Muscle layer of colon (tissue), 2 donors: ENCODE data around the gene ZMYM4.
"Not testable (repeated sequence)": the region's sequence is repeated elsewhere in the genome, so short reads cannot be mapped to it uniquely, and the experiment has no call there.

ENCODE experiments used
- H3K27ac ChIP-seq: one replicate; pipeline ENCODE4 v1.7.0; 2013; ENCODE audit warnings: low read depth, mild to moderate bottlenecking, low read length, moderate library complexity
- H3K27me3 ChIP-seq, 2 donors: one replicate each; pipeline ENCODE4 v1.7.0; 2013; ENCODE audit warnings: low read length in 2 of 2, mild to moderate bottlenecking in 2 of 2; ENCODE audit not compliant: insufficient read depth in 2 of 2, control insufficient read depth in 1 of 2
- H3K36me3 ChIP-seq: one replicate; pipeline ENCODE4 v1.7.0; 2013; ENCODE audit warnings: mild to moderate bottlenecking, low read length; ENCODE audit not compliant: insufficient read depth
- H3K4me1 ChIP-seq: one replicate; pipeline ENCODE4 v1.7.0; 2013; ENCODE audit warnings: mild to moderate bottlenecking, low read length; ENCODE audit not compliant: insufficient read depth
- H3K4me3 ChIP-seq, 2 donors: one replicate each; pipeline ENCODE4 v1.7.0; 2013; ENCODE audit warnings: low read length in 2 of 2, low read depth in 1 of 2, mild to moderate bottlenecking in 1 of 2, moderate library complexity in 1 of 2
- H3K9ac ChIP-seq: one replicate; pipeline ENCODE4 v1.7.0; 2013; ENCODE audit warnings: low read length
- H3K9me3 ChIP-seq: one replicate; pipeline ENCODE4 v1.7.0; 2013; ENCODE audit warnings: mild to moderate bottlenecking, low read length
- donor health status: abdominal sarcoma.
- donor health status: Adenocarcinoma of cecum.

Gene ZMYM4

GRCh38 chr1:35298464-35298863 lies 30.0 kb downstream of the ZMYM4 start:
- H3K9me3 ChIP-seq: no peaks in the 10 kb centered on the region
- H3K4me3 ChIP-seq: no peak overlapping the region
- H3K9ac ChIP-seq: no peak overlapping the region
- H3K27ac ChIP-seq: no peak overlapping the region
- no peaks in the 10 kb centered on the region for H3K27me3 ChIP-seq
- H3K36me3 ChIP-seq: no peaks in the 10 kb centered on the region
- peaks cover 6% of the 10 kb centered on the region for H3K4me1 ChIP-seq

- Histone ChIP-seq H3K4me3 (no peak overlapping the region), H3K9ac (no peak overlapping the region), H3K27me3 (no peaks in the 10 kb centered on the region), H3K9me3 (no peaks in the 10 kb centered on the region), H3K27ac (no peak overlapping the region), H3K36me3 (no peaks in the 10 kb centered on the region), H3K4me1 (peaks cover 6% of the 10 kb centered on the region)
These were observed 31.9 kb downstream of the ZMYM4 start for GRCh38 chr1:35300376-35300775.

- Histone ChIP-seq H3K9ac (no peak overlapping the region), H3K4me1 (peaks cover 8% of the 10 kb centered on the region), H3K27ac (no peak overlapping the region), H3K9me3 (no peaks in the 10 kb centered on the region), H3K36me3 (no peaks in the 10 kb centered on the region), H3K4me3 (no peak overlapping the region), H3K27me3 (no peaks in the 10 kb centered on the region)
These were observed 33.3 kb downstream of the ZMYM4 start for GRCh38 chr1:35301674-35302392.

DNA sequence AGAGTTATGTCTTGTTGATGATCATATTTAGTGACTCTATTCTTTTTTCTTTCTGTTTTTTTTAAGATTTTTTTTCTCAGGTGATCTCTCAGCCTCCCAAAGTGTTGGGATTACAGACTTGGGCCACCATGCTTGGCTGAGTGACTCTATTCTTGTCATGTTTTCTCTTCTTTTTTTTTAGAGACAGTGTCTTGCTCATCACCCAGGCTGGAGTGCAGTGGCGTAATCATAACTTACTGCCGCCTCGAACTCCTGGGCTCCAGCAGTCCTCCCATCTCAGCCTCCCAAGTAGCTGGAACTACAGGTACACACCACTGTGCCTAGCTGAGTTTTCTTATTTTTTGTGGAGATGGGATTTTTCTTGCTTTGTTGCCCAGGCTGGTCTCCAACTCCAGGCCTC lies 36.9 kb downstream of the ZMYM4 start:
- Histone ChIP-seq H3K36me3 (no peaks in the 10 kb centered on the region), H3K4me3 (no peak overlapping the region), H3K27ac (no peak overlapping the region), H3K9me3 (no peaks in the 10 kb centered on the region), H3K27me3 (no peaks in the 10 kb centered on the region), H3K9ac (no peak overlapping the region), H3K4me1 (peaks cover 11% of the 10 kb centered on the region)

DNA sequence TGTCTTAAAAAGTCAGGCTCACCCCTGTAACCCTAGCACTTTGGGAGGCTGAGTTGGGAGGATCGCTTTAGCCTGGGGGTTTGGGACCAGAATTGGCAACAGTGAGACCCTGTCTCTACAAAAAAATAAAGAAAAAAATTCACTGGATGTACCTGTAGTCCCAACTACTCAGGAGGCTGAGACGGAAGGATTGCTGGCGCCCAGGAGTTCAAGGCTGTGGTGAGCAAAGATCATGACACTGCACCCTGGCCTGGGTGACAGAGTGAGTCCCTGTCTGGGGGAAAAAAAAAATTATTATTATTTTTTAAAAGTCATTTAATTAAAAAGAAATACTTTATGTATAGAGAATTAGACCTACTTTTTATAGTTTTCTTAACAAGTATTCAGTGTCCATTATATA lies 47.1 kb downstream of the ZMYM4 start:
- Histone ChIP-seq H3K9ac (no peak overlapping the region), H3K27me3 (no peaks in the 10 kb centered on the region), H3K36me3 (no peaks in the 10 kb centered on the region), H3K9me3 (no peaks in the 10 kb centered on the region), H3K27ac (no peak overlapping the region), H3K4me1 (peaks cover 10% of the 10 kb centered on the region), H3K4me3 (no peak overlapping the region)

DNA sequence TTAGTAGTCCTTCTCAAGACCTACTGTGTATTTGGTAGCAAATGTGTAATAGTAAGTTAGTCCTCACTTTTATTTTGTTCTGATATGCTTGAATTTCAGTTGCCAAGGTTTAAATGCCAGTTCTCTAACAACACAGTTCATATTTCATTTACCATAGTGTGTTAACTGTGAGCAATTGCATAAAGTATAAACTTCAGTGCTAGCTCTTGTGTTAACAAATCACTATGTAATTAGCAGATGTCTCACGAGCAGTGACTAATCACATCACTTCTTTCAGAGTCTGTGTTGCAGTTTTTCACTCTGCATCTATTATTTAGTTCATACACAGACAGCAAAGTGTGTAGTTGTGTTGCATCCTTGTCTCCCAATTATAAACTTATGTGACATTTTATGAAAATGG lies 47.8 kb downstream of the ZMYM4 start:
- Histone ChIP-seq H3K4me1 (peaks cover 10% of the 10 kb centered on the region), H3K9ac (no peak overlapping the region), H3K4me3 (no peak overlapping the region), H3K36me3 (no peaks in the 10 kb centered on the region), H3K27me3 (no peaks in the 10 kb centered on the region), H3K27ac (no peak overlapping the region), H3K9me3 (no peaks in the 10 kb centered on the region)

DNA sequence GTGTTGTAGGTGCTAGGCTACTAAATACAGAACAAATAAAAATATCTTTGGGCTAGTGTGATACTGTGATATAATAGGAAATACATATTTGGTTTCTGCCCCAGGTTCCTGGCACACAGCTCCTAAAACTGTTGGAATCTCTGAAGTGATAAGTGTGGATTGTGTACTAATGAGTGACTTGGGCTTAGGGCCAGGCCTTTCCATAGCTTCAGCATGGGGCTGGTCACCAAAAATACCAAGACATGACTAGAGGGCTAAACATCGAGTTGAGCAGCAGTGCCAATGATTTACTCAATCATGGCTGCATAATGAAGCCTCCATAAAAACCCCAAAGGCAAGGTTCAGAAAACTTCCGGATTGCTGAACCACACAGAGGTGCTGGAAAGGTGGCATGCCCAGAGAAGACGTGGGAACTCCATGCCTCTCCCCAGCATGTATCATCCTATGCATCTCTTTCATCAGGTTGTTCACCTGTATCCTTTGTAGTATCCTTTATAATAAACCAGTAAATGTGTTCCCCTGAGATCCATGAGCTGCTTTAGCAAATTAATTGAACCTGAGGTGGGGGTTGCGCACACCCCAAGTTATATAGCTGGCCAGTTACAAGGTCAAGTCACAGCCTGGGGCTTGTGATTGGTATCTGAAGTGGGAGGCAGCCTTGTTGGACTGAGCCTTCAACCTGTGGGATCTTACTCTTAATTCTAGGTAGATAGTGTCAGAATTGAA lies 51.6 kb downstream of the ZMYM4 start:
- H3K27ac ChIP-seq: no peak overlapping the region
- no peak overlapping the region for H3K4me3 ChIP-seq
- no peaks in the 10 kb centered on the region for H3K9me3 ChIP-seq
- no peak overlapping the region for H3K9ac ChIP-seq
- H3K27me3 ChIP-seq: no peaks in the 10 kb centered on the region
- peaks cover 21% of the 10 kb centered on the region for H3K4me1 ChIP-seq
- H3K36me3 ChIP-seq: no peaks in the 10 kb centered on the region

DNA sequence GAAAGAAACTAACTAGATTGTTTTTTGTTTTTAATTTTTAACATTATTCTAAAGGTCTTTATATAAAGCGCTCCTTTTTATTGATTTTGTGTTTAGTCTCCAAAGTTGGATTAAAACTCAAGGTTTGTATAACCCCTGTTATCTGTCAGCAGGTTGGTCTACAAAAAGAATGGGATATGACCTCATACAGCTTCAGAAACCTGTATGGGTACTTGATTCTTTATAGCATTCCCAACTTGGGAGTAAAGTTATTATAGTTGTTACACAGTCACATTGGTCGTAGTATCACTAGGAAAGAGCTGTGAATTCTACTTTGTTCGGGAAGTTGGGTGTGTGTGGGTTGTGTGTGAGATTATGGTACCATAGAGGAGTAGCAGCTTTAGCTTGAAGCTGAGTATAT lies 52.4 kb downstream of the ZMYM4 start:
- Histone ChIP-seq H3K27me3 (no peaks in the 10 kb centered on the region), H3K36me3 (no peaks in the 10 kb centered on the region), H3K9ac (no peak overlapping the region), H3K27ac (no peak overlapping the region), H3K4me3 (no peak overlapping the region), H3K9me3 (no peaks in the 10 kb centered on the region), H3K4me1 (peaks cover 21% of the 10 kb centered on the region)

DNA sequence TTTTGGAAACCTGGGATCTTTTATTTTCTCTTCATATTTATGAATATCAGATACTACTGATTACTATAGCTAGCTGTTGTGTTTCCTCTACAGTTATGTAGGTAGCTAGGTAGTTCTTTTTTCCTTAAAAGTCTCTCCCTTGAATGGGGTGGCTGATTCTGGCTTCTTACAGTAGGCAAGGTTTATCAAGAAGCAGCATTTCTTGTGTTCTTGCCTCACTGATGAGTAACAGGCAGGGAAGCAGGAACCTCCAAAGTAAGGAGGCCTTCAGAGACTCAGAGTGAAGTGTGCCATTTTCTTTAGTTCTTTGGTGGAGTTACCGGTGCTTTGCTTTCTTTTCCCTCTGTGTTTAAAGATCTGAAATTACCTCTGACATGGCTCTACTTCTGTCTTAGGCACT lies 56.0 kb downstream of the ZMYM4 start:
- Histone ChIP-seq H3K4me3 (no peak overlapping the region), H3K27ac (no peak overlapping the region), H3K36me3 (peaks cover 5% of the 10 kb centered on the region), H3K9ac (no peak overlapping the region), H3K27me3 (no peaks in the 10 kb centered on the region), H3K9me3 (no peaks in the 10 kb centered on the region), H3K4me1 (peaks cover 21% of the 10 kb centered on the region)

GRCh38 chr1:35326246-35326866 lies 57.8 kb downstream of the ZMYM4 start:
- Histone ChIP-seq H3K27me3 (no peaks in the 10 kb centered on the region), H3K9me3 (no peaks in the 10 kb centered on the region), H3K9ac (no peak overlapping the region), H3K36me3 (peaks cover 5% of the 10 kb centered on the region), H3K4me3 (no peak overlapping the region), H3K4me1 (peaks cover 12% of the 10 kb centered on the region), H3K27ac (no peak overlapping the region)

DNA sequence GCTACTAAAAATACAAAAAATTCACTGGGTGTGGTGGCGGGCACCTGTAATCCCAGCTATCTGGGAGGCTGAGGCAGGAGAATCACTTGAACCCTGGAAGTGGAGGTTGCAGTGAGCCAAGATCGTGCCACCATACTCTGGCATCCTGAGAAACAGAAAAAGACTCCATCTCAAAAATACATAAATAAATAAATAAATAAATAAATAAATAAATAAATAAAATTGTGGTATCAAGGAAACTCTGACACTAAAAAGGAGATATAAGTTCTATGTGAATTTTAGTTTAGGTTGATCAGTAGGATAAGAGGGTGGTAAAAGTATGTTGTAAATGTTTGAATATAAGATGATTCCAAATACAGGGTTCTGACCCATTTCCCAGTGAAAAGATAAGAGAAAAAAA lies 63.1 kb downstream of the ZMYM4 start:
- not testable (repeated sequence) for H3K4me1 ChIP-seq

More for the DNA sequence above, 63.1 kb downstream of the ZMYM4 start:
- not testable (repeated sequence) for H3K36me3 ChIP-seq, H3K4me3 ChIP-seq, H3K9me3 ChIP-seq, H3K27me3 ChIP-seq, H3K9ac ChIP-seq, H3K27ac ChIP-seq
